HG03139 (cell line): Measurements from ENCODE around the gene GRIFIN.

Source experiments
- ATAC-seq: cut with Tn5 transposase; IDR thresholded peaks from one replicate; pipeline ENCODE4 v1.9.1; 2021; ENCODE audit not compliant: unreplicated experiment

GRIFIN gene

DNA sequence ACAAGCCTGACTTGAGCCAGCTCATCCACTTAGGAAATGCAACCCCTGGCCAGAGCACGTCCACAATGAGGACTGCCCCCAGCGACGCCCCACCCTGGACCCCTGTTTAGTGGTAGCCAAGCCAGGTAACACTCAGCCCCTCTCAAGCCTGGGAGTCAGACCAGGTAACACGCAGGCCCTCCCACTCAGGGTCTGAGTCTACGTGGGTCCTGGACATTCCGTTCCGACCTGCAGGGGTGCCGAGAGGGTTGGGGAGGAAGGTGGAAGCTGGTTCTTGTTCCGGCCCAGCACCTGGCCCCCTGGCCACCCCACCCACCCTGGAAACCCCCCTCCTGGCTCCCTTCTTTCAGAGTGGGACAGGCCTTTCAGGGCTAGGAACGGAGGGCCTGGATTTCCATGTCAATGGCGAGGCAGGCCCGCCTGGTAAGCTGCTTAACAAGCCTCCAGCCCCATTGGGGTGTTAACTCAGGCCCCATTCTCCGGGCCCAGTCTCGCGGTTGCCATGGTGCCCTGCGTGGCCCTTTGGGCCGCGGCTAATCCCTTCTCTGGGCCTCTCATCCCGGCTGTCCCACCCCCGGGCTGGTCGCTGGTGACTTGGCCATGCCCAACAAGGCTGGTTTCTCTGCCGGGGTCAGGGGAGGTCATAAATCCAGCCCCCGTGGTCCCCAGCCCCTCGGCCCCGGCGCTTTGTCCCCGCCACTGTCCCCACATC is 23.7 kb upstream of the GRIFIN start:
- ATAC-seq, result no peak

GRCh38 chr7:2499181-2499580 is 23.0 kb upstream of the GRIFIN start:
- ATAC-seq, result no peak

DNA sequence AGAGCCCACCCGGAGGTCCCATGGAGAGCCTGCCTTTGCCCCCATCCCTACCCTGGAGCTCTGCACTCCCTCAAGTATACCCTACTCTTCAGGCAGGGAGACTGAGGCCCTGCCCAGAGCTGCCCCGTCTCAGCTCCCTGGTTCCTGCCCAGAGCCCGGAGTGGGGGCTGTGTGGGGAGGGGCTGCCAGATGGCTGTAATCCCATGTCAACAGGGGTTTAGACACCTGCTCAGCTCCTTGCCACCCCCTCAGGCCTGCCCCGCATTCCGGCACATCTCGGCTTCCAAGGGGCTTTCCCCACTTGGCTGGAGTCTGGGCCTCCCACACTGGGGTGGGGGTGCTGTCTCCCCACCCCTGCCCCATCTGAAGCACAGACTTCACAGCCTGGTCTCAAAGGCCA is 22.5 kb upstream of the GRIFIN start:
- no peak for ATAC-seq

GRCh38 chr7:2497500-2498336 is 21.5 kb upstream of the GRIFIN start:
- ATAC-seq, result no peak

DNA sequence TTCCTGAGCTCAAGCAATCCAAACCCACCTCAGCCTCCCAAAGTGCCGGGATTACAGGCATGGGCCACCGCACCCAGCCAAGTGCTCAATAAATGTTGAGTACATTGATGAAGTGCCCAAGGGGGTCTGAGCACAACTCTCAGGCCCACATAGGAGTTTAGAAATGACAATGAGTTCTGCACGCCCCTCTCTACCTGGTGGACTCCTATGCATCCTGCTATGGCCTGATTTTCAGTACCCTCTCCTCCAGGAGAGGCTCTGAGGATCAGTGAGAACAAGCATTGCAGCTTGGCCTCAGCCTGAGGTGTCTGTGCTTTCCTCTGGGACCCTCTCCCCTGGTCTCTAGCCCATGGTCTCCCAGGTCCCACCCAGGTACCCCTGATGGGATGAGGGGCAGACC is 20.9 kb upstream of the GRIFIN start:
- ATAC-seq, result no peak

DNA sequence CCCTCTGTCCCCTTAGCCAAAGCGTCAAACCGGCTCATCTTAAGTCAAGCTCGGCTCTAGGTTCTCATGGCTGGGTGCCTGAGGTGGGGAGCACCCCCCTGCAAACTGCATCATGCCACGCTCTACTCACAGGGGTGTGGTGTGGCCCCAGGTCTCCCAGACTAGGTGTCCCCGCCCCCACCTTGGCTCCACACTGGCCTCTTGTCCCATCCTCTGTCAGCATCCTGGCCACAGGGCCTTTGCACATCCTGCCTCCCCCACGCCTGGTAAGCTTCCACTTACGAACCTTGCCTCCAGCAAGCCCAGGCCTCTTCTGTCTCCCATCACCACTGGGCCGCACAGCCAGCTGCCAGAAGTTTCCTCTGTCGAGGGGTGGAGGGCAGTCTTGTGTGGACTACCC is 20.2 kb upstream of the GRIFIN start:
- ATAC-seq, result no peak

DNA sequence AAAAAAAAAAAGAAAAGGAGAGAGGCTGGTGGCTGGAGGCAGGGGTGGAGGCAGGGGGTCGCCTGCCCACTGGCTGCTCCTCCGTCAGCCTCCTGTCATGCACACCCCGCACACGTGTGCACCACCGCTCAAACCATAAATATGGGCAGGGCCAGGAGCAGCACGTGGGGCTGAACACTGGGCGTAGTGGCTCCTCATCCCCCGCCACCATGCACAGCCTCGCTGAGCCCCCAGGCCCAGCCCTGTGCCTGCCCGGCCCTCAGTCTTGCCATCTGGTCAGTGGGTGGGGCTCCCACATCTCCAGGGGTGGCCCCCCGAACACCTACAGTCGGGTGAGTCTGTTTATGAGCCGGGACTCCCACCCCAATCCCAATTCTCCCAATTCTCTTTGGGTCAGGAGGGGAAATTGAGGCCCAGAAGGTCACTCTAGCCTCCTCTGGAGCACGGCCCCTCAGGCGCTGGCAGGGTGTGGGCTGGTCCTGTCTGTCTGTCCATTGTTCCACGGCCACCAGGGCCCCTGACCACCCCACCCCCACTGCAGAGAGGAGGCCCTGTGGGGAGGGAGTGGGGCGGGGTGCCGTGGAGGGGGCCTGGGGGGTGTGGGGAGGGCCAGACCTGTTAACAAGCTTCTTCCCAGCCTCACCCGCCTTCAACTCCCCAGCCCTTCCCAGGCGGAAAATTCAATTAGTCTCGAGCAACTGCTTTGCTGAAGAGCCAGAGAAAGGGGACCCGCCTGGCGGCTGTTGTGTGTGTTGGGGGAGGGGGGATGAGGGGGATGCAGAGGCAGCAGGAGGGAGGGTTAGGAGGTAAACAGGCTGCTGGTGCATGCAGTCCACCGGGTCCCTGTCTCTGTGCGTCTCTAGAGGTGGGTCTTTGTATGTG is 19.5 kb upstream of the GRIFIN start:
- no peak for ATAC-seq

- no peak for ATAC-seq
Observed at GRCh38 chr7:2494191-2495130, 18.3 kb upstream of the GRIFIN start.

DNA sequence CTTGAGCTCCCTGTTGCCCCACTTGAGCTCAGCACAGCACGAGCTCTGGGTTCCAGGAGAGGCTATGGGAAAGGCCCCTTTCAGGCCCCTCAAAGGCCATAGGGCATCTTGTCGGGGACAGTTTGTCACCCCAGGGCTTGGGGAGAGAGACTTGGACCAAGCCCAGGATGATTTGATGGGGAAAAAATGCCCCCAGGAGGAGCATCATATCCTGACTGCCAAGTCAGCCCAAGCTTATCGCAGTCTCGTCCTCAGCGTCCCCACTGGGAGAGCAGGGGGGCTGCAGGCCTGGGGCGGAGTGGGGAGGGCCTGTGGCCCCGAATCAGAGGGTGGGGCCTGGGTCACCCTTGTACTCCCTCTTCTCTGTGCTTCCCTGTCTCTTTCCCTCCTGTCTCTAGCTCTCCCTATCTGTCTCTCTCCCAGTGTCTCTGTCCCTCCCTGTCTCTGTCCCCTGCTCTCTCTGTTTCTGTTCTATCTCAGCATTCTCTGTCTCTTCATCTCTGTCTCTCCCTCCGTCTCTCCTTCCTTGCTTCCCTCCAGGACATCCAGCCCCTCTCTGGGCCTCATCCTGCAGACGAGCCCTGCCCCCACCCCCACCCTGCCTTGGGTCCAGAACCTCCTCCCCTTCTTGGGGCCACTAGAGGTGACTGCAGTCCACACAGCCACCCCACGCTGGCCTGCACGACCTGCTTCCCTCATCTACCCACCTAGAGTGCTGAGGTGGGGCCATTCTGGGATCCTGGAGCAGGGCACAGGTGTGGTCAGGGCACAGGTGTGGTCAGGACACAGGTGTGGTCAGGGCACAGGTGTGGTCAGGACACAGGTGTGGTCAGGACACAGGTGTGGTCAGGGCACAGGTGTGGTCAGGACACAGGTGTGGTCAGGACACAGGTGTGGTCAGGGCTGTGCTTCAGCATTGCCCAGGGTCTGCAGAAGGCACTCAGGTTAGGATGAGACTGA is 17.3 kb upstream of the GRIFIN start:
- no peak for ATAC-seq

DNA sequence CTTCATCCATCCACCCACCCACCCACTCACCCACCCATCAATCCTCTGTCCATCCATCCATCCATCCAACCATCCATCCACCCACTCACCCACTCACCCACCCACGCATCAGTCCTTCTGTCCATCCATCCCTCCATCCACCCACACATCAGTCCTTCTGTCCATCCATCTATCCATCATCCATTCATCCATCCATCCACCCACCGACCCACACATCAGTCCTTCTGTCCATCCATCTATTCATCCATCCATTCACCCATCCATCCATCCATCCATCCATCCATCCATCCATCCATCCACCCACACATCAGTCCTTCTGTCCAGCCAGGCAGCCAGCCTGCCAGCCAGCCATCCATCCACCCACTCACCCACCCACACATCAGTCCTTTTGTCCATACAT is 15.8 kb upstream of the GRIFIN start:
- no peak for ATAC-seq

DNA sequence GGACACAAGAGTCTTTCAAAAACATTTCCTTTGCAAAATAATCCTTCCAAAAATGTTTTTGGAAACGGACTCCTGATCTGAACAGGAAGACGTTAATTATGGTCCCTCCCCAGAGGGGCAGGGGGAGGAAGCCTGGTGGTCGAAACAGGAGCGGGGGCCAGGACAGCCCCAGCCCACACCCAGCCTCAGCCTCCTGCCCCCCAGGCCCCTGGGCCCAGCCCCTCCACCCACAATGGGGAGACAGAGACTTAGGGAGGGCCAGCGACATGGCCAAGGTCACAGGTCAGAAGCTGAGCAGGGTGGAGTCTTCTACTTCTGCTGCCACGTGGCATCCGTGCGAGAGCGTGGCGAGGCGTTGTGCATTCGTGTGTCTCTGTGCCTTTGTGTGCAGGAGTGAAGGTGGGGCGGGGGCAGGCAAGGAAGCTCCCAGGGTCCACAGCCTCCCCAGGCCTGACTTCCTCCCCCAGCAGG is 14.0 kb upstream of the GRIFIN start:
- ATAC-seq, result no peak

DNA sequence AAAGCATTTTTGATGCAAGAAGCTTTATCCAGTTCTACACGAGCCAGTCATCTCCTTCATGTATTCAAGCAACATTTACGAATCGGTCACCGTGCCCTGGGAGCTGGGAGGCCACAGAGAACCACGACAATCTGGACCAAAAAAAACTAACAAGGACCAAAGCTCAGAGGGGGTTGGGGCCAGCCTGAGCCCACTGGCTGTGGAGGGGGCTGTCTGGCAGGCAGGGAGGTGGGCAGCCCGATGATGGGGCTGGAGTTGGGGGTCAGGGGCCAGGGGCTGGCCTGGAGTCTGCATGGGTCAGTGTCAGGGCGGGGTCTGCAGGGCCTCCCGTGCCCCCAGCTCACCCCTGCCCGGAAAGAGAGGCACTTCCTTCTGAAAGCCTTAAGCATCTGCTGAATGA is 12.5 kb upstream of the GRIFIN start:
- ATAC-seq, result no peak

DNA sequence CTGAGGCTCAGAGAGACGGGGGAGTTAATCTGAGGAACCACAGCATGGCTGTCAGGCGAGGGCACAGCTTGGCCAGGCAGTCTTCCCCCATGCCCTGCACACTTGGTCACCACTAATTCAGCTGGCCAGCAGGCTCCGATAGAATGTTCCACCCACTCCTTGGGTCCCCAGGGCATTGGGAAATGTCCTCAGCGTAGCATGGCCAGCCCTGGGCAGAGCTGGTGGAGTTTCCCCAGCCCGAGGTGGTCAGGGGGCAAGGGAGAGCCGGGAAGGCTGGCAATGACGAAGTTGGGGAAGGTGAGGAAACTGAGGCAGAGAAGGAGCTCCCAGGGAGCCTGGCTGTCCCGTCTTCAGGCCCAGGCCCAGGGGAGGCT is 12.1 kb upstream of the GRIFIN start:
- no peak for ATAC-seq

GRCh38 chr7:2487586-2488271 is 11.5 kb upstream of the GRIFIN start:
- ATAC-seq, result no peak

DNA sequence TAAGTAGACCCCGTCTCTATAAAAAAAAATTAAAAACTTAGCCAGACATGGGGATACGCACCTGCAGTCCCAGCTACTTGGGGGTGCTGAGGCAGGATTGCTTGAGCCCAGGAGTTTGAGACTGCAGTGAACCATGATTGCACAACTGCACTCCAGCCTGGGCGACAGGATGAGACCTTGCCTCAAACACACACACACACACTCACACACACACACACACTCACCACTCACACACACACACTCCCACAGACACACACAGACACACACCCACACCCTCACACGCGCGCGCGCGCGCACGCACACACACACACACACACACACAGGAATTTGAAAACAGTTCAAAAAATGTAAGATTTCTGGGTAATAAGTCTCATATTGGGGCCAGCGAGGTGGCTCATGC is 8.7 kb upstream of the GRIFIN start:
- ATAC-seq, result no peak

DNA sequence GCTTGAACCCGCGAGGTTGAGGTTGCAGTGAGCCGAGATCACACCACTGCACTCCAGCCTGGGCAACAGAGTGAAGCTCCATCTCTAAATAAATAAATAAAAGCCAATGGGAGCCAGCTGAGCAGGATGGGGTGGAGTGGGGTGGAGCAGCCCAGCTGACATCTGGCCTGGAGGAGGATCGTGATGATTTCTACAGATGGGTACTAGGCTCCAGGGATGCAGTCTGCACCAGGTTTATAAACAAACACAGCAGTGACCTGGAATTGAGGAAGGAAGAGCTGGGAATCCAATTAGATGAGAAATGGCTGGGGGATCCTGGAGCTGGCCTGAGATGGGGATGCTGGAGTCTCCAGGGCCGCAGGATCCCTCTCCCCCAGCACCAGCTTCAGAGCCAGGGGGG is 7.3 kb upstream of the GRIFIN start:
- ATAC-seq, result no peak

DNA sequence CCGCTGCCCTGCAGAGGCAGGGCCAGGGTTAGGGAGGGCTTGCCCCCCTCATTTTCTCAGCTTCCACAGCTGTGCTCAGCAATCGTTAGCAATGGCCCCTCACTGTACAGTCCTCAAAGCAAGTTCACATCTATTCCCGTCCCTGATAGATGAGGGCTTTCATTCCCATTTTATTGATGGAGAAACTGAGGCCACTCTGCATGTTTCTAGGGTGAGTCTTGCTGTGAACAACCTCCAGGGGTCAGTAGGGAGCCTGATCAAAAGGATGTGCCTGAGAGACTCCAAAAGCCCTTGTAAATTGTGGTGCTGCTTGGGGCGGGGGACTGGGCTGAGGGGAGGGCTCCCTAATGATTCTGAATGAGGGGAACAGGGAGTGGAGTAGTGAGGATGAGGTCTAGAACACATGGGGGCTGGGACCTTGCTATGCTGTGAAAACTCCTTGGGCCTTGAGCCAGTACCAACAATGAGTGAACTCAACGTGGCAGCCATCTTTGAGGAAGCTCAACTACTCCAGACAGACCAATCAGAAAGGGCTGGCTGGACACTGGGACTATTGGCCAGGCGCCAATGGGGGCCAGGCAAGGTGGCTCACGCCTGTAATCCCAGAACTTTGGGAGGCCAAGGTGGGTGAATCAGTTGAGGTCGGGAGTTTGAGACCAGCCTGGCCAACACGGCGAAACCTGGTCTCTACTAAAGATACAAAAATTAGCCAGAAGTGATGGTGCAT is 6.7 kb upstream of the GRIFIN start:
- no peak for ATAC-seq

GRCh38 chr7:2481195-2481594 is 5.0 kb upstream of the GRIFIN start:
- ATAC-seq, result no peak
